ENCODE measurements around the gene MAP3K12. TPM values are rescaled to one million over a fixed set of nuclear protein-coding genes. Genes with fewer than 3 reads are reported as not detected.
"Not testable (repeated sequence)": the region's sequence is repeated elsewhere in the genome, so short reads cannot be mapped to it uniquely, and the experiment has no call there.

The MAP3K12 gene
- total RNA-seq, result 22.6 and 29.2 TPM in 2 replicates

- DNase-seq (ENCODE audit: extremely low read depth, low read depth, low spot score), result no peak
These were observed at the start of gene MAP3K12 for GRCh38 chr12:53499266-53500141. Gene MAP3K12 (minus strand): TSS chr12:53499458. CDS start chr12:53487391, 12,067 bp downstream.

- DNase-seq (ENCODE audit: extremely low read depth, low read depth, low spot score), result not testable (repeated sequence)
These were observed 49.1 kb upstream of the MAP3K12 start for GRCh38 chr12:53548354-53548753.

GRCh38 chr12:53543539-53543938, 44.3 kb upstream of the MAP3K12 start:
- DNase-seq (ENCODE audit: extremely low read depth, low read depth, low spot score), result peak; percentile 48

- no peak for DNase-seq (ENCODE audit: extremely low read depth, low read depth, low spot score)
These were observed 40.3 kb upstream of the MAP3K12 start for GRCh38 chr12:53539526-53539925.

GRCh38 chr12:53538209-53538689, 39.0 kb upstream of the MAP3K12 start:
- no peak for DNase-seq (ENCODE audit: extremely low read depth, low read depth, low spot score)

- DNase-seq (ENCODE audit: extremely low read depth, low read depth, low spot score), result no peak
These were observed 37.7 kb upstream of the MAP3K12 start for GRCh38 chr12:53536962-53537361.

GRCh38 chr12:53533471-53533870, 34.2 kb upstream of the MAP3K12 start:
- no peak for DNase-seq (ENCODE audit: extremely low read depth, low read depth, low spot score)

- DNase-seq (ENCODE audit: extremely low read depth, low read depth, low spot score), result no peak
These were observed 33.5 kb upstream of the MAP3K12 start for GRCh38 chr12:53532524-53533445.

- DNase-seq (ENCODE audit: extremely low read depth, low read depth, low spot score), result no peak
These were observed 32.8 kb upstream of the MAP3K12 start for GRCh38 chr12:53532021-53532420.

GRCh38 chr12:53530920-53531319, 31.7 kb upstream of the MAP3K12 start:
- DNase-seq (ENCODE audit: extremely low read depth, low read depth, low spot score), result no peak

- no peak for DNase-seq (ENCODE audit: extremely low read depth, low read depth, low spot score)
These were observed 30.8 kb upstream of the MAP3K12 start for GRCh38 chr12:53530061-53530460.

- DNase-seq (ENCODE audit: extremely low read depth, low read depth, low spot score), result no peak
These were observed 25.2 kb upstream of the MAP3K12 start for GRCh38 chr12:53524476-53524875.

- DNase-seq (ENCODE audit: extremely low read depth, low read depth, low spot score), result no peak
These were observed 23.9 kb upstream of the MAP3K12 start for GRCh38 chr12:53523131-53523530.

- no peak for DNase-seq (ENCODE audit: extremely low read depth, low read depth, low spot score)
These were observed 19.1 kb upstream of the MAP3K12 start for GRCh38 chr12:53518381-53518780.

- DNase-seq (ENCODE audit: extremely low read depth, low read depth, low spot score), result no peak
These were observed 17.6 kb upstream of the MAP3K12 start for GRCh38 chr12:53516758-53517455.

- DNase-seq (ENCODE audit: extremely low read depth, low read depth, low spot score), result no peak
These were observed 16.0 kb upstream of the MAP3K12 start for GRCh38 chr12:53515291-53515680.

- DNase-seq (ENCODE audit: extremely low read depth, low read depth, low spot score), result no peak
These were observed 15.5 kb upstream of the MAP3K12 start for GRCh38 chr12:53514628-53515290.

GRCh38 chr12:53513712-53514410, 14.6 kb upstream of the MAP3K12 start:
- no peak for DNase-seq (ENCODE audit: extremely low read depth, low read depth, low spot score)

- DNase-seq (ENCODE audit: extremely low read depth, low read depth, low spot score), result no peak
These were observed 11.0 kb upstream of the MAP3K12 start for GRCh38 chr12:53510181-53510812.

All from glomerular endothelial cell (primary cell).